SU-DHL-6 (cell line): Measurements from ENCODE around the gene PHOSPHO2.

Experiments
- H2AFZ ChIP-seq: fragments of 200-600 bp; sonication (generic); 2 replicates; pipeline ENCODE4 v1.6.1; 2014; ENCODE audit warnings: low read depth, mild to moderate bottlenecking, moderate library complexity, mixed read lengths, antibody characterized with exemption, low read length; ENCODE audit not compliant: severe bottlenecking
- H3F3A ChIP-seq: fragments of 200-600 bp; shearing (Covaris generic); 2 replicates; pipeline ENCODE4 v1.6.0; 2016; ENCODE audit warnings: antibody characterized with exemption, mild to moderate bottlenecking; ENCODE audit not compliant: insufficient read depth
- H3K27ac ChIP-seq: fragments of 200-600 bp; sonication (generic); 2 replicates; pipeline ENCODE4 v1.5.1; 2016; ENCODE audit warnings: low read depth, mild to moderate bottlenecking, low read length, moderate library complexity, mixed read lengths
- H3K27me3 ChIP-seq: fragments of 200-600 bp; sonication (generic), shearing (Covaris generic); 2 replicates; pipeline ENCODE4 v1.6.0; 2014; ENCODE audit warnings: mild to moderate bottlenecking, low read length
- H3K36me3 ChIP-seq: fragments of 200-600 bp; sonication (generic); 2 replicates; pipeline ENCODE4 v1.6.1; 2014; ENCODE audit warnings: mild to moderate bottlenecking, low read length, mixed read lengths
- H3K4me2 ChIP-seq: fragments of 300-600, 200-600 bp; shearing (Covaris generic), sonication (generic); 2 replicates; pipeline ENCODE4 v1.6.0; 2014; ENCODE audit warnings: low read length, low read depth, mild to moderate bottlenecking; ENCODE audit not compliant: poor library complexity, severe bottlenecking
- H3K4me3 ChIP-seq: fragments of 200-600 bp; sonication (generic); 2 replicates; pipeline ENCODE4 v1.5.1; 2014; ENCODE audit warnings: antibody characterized with exemption, low read length, mild to moderate bottlenecking, mixed read lengths; ENCODE audit not compliant: insufficient read depth, poor library complexity, severe bottlenecking
- H3K79me2 ChIP-seq: fragments of 200-600 bp; sonication (generic); 2 replicates; pipeline ENCODE4 v1.6.1; 2014; ENCODE audit warnings: mild to moderate bottlenecking, low read length, moderate library complexity; ENCODE audit not compliant: insufficient read depth
- H3K9ac ChIP-seq: fragments of 200-600 bp; sonication (generic); 2 replicates; pipeline ENCODE4 v1.7.0; 2014; ENCODE audit warnings: mild to moderate bottlenecking, low read length
- H3K9me2 ChIP-seq: fragments of 200-600 bp; sonication (generic); replicated peaks from 2 replicates; pipeline ENCODE4 v1.6.1; 2014; ENCODE audit warnings: low read length; ENCODE audit not compliant: insufficient read depth
- H3K9me3 ChIP-seq: fragments of 200-600 bp; sonication (generic); 2 replicates; pipeline ENCODE4 v1.6.1; 2014; ENCODE audit warnings: low read length, mixed read lengths; ENCODE audit not compliant: insufficient read depth
- H4K20me1 ChIP-seq: fragments of 200-600 bp; sonication (generic); 2 replicates; pipeline ENCODE4 v1.6.1; 2014; ENCODE audit warnings: low read depth, mild to moderate bottlenecking, antibody characterized with exemption, low read length, moderate library complexity, mixed read lengths
- EZH2phosphoT487 ChIP-seq: fragments of 200-600 bp; sonication (generic), shearing (Covaris generic); conservative IDR thresholded peaks from 2 replicates; pipeline ENCODE4 v1.6.1; 2018; ENCODE audit warnings: mild to moderate bottlenecking, antibody characterized with exemption, low read length, moderate library complexity, mixed read lengths
- TF ChIP-seq, protein P1 (sequence below): fragments of 200-600 bp; sonication (generic); IDR thresholded peaks from one replicate; pipeline ENCODE4 v1.5.1; 2017; ENCODE audit warnings: antibody characterized with exemption, mild to moderate bottlenecking, low read length, moderate library complexity; ENCODE audit not compliant: insufficient read depth, poor library complexity, severe bottlenecking

The PHOSPHO2 gene

DNA sequence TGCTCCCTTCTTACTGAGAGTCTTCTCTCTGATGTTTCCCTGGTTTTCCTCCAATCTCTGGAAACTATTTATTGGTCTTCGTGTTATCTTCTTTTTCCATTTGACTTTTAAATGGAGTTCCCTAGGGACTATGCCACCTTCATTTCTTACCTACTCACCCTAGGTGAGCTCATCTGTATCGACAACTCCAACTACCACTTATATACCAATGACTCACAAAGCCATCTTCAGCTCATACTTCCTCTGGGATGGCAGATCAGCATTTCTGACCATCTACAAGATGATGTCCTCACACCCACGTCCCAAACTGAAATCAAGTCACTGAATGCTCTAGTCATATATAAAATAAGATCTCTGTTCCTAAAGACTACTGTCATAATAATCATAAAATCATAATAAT lies 40.6 kb upstream of the PHOSPHO2 start:
- TF ChIP-seq, protein P1, sequence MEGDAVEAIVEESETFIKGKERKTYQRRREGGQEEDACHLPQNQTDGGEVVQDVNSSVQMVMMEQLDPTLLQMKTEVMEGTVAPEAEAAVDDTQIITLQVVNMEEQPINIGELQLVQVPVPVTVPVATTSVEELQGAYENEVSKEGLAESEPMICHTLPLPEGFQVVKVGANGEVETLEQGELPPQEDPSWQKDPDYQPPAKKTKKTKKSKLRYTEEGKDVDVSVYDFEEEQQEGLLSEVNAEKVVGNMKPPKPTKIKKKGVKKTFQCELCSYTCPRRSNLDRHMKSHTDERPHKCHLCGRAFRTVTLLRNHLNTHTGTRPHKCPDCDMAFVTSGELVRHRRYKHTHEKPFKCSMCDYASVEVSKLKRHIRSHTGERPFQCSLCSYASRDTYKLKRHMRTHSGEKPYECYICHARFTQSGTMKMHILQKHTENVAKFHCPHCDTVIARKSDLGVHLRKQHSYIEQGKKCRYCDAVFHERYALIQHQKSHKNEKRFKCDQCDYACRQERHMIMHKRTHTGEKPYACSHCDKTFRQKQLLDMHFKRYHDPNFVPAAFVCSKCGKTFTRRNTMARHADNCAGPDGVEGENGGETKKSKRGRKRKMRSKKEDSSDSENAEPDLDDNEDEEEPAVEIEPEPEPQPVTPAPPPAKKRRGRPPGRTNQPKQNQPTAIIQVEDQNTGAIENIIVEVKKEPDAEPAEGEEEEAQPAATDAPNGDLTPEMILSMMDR = no peak
- no peak for TF ChIP-seq EZH2phosphoT487
- Histone ChIP-seq H3K4me2 (no peak overlapping the region), H3K27ac (no peak overlapping the region), H3F3A (0 out of 2 replicates have a peak, but pooled peaks cover 3% of the 10 kb centered on the region), H4K20me1 (no peaks in the 10 kb centered on the region), H3K9me3 (no peaks in the 10 kb centered on the region), H3K36me3 (no peaks in the 10 kb centered on the region), H3K9ac (no peak overlapping the region), H3K27me3 (no peaks in the 10 kb centered on the region), H3K4me3 (no peak overlapping the region), H3K79me2 (no peaks in the 10 kb centered on the region), H2AFZ (no peak overlapping the region), H3K9me2 (no peaks in the 10 kb centered on the region)

DNA sequence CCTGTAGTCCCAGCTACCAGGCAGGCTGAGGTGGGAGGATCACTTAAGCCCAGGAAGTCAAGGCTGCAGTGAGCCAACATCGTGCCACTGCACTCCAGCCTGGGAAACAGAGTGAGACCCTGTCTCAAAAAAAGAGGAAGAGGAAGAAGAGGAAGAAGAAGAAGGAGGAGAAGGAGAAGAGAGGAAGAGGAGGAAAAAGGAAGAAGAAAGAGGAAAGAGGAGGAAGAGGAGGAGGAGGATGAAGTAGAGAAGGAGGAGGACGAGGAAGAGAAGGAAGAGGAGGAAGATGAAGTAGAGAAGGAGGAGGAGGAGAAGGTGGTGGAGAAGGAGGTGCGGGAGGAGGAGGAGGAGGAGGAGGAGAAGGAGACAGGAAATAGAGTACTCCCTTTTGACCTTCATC lies 38.1 kb upstream of the PHOSPHO2 start:
- no peak overlapping the region for H3K27ac ChIP-seq
- no peaks in the 10 kb centered on the region for H3K9me3 ChIP-seq
- no peak overlapping the region for H3K4me3 ChIP-seq
- H3K36me3 ChIP-seq = no peaks in the 10 kb centered on the region
- no peak overlapping the region for H3K9ac ChIP-seq
- no peaks in the 10 kb centered on the region for H3K9me2 ChIP-seq
- H4K20me1 ChIP-seq = no peaks in the 10 kb centered on the region
- H3F3A ChIP-seq = no peaks in the 10 kb centered on the region
- H3K4me2 ChIP-seq = no peak overlapping the region
- TF ChIP-seq, protein P1 = no peak
- no peak for TF ChIP-seq EZH2phosphoT487
- no peaks in the 10 kb centered on the region for H3K27me3 ChIP-seq
- H3K79me2 ChIP-seq = no peaks in the 10 kb centered on the region
- no peak overlapping the region for H2AFZ ChIP-seq

DNA sequence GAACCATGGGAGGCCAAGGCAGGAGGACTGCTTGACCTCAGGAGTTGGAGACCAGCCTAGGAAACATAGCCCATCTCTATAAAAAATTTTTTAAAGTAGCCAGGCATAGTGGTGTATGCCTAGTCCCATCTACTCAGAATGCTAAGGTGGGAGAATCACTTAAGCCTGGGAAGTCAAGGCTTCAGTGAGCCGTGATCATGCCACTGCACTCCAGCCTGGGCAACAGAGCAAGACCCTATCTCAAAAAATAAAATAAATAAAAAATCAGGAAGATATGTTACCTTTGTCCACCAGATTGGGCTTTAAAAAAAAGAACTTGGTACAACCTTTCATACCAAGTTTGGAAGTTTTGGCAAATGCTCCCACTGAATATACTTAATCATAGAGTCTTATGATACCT lies 35.4 kb upstream of the PHOSPHO2 start:
- Histone ChIP-seq H3K36me3 (no peaks in the 10 kb centered on the region), H3K27me3 (no peaks in the 10 kb centered on the region), H4K20me1 (no peaks in the 10 kb centered on the region), H3K4me3 (no peak overlapping the region), H3F3A (no peaks in the 10 kb centered on the region), H3K79me2 (no peaks in the 10 kb centered on the region), H2AFZ (no peak overlapping the region), H3K9ac (no peak overlapping the region), H3K9me3 (no peaks in the 10 kb centered on the region), H3K9me2 (no peaks in the 10 kb centered on the region), H3K4me2 (no peak overlapping the region), H3K27ac (no peak overlapping the region)
- TF ChIP-seq, protein P1 = no peak
- TF ChIP-seq EZH2phosphoT487 = no peak
